GM23248 (cell line): Measurements from ENCODE around the gene TMEM252. TPM values are rescaled to one million over a fixed set of nuclear protein-coding genes. Genes with fewer than 3 reads are reported as not detected.

ENCODE experiments used
- DNase-seq: peaks from one replicate; pipeline ENCODE4 v3.0.0-alpha.2; 2015
- H2AFZ ChIP-seq: fragments of 200-600 bp; sonication (generic); 2 replicates; pipeline ENCODE4 v1.6.1; 2016; ENCODE audit warnings: antibody characterized with exemption
- H3F3A ChIP-seq: fragments of 200-600 bp; sonication (generic); 2 replicates; pipeline ENCODE4 v1.6.1; 2016; ENCODE audit warnings: mild to moderate bottlenecking, antibody characterized with exemption, mixed run types; ENCODE audit not compliant: insufficient read depth
- H3K27ac ChIP-seq: fragments of 200-600 bp; sonication (generic); 2 replicates; pipeline ENCODE4 v1.5.1; 2016; ENCODE audit warnings: mild to moderate bottlenecking
- H3K27me3 ChIP-seq: fragments of 200-600 bp; sonication (generic); replicated peaks from 2 replicates; pipeline ENCODE4 v1.6.1; 2016; ENCODE audit warnings: mild to moderate bottlenecking; ENCODE audit not compliant: insufficient read depth
- H3K36me3 ChIP-seq: fragments of 200-600 bp; sonication (generic); 2 replicates; pipeline ENCODE4 v1.6.1; 2016; ENCODE audit warnings: low read depth, mild to moderate bottlenecking
- H3K4me1 ChIP-seq: fragments of 200-600 bp; sonication (generic); 2 replicates; pipeline ENCODE4 v1.6.1; 2016; ENCODE audit warnings: mild to moderate bottlenecking; ENCODE audit not compliant: insufficient read depth
- H3K4me2 ChIP-seq: fragments of 200-600 bp; sonication (generic); one replicate; pipeline ENCODE4 v1.6.1; 2016; ENCODE audit warnings: mild to moderate bottlenecking; ENCODE audit not compliant: unreplicated experiment
- H3K4me3 ChIP-seq: fragments of 200-600 bp; sonication (generic); 2 replicates; pipeline ENCODE4 v1.5.1; 2016; ENCODE audit warnings: mild to moderate bottlenecking
- H3K79me2 ChIP-seq: fragments of 200-600 bp; sonication (generic); 2 replicates; pipeline ENCODE4 v1.6.1; 2016; ENCODE audit warnings: mild to moderate bottlenecking; ENCODE audit not compliant: insufficient read depth
- H3K9ac ChIP-seq: fragments of 200-600 bp; sonication (generic); 2 replicates; pipeline ENCODE4 v1.6.1; 2016; ENCODE audit warnings: mild to moderate bottlenecking
- H3K9me2 ChIP-seq: fragments of 200-600 bp; sonication (generic); 2 replicates; pipeline ENCODE4 v1.6.1; 2016; ENCODE audit warnings: mixed run types, mild to moderate bottlenecking, moderate library complexity; ENCODE audit not compliant: insufficient read depth
- H3K9me3 ChIP-seq: fragments of 200-600 bp; sonication (generic); one replicate; pipeline ENCODE4 v1.6.1; 2017; ENCODE audit warnings: low read depth
- H4K20me1 ChIP-seq: fragments of 200-600 bp; sonication (generic); 2 replicates; pipeline ENCODE4 v1.6.0; 2016; ENCODE audit not compliant: insufficient read depth
- EZH2 ChIP-seq: fragments of 200-600 bp; sonication (generic); IDR thresholded peaks from 2 replicates; pipeline ENCODE4 v1.6.1; 2018; ENCODE audit warnings: antibody characterized with exemption, mild to moderate bottlenecking; ENCODE audit not compliant: insufficient read depth, poor library complexity, severe bottlenecking
- EZH2phosphoT487 ChIP-seq: fragments of 200-600 bp; sonication (generic); IDR thresholded peaks from 2 replicates; pipeline ENCODE4 v1.6.1; 2018; ENCODE audit warnings: antibody characterized with exemption, moderate library complexity, mild to moderate bottlenecking, low read depth; ENCODE audit not compliant: insufficient read depth
- WGBS, 2 experiments: methylation state at CpG; one replicate each; pipeline ENCODE4 v1.1.6; 2015 to 2017; ENCODE audit warnings: low lambda C conversion rate in 2 of 2, low coverage in 1 of 2; ENCODE audit errors: missing lambda C conversion rate in 2 of 2; 5-methylcytosine and 5-hydroxymethylcytosine counted together
- in situ Hi-C: fragments of 300-500 bp; cut with MboI; formaldehyde crosslinking; loops from 2 replicates; pipeline ENCODE4 v1.15.0; 2020
- polyA plus RNA-seq: library from polyadenylated mRNA; unstranded; fragments of >200 nt; fragmentation: Nextera tagmentation; extraction: Ambion mirVana; gene quantifications from 2 replicates; pipeline ENCODE4 v1.2.1, GENCODE V29; 2016
- total RNA-seq: library from RNA; depleted of rRNA; stranded (reverse); fragments of >200 nt; shearing (Covaris generic); gene quantifications from 2 replicates; pipeline ENCODE4 v1.2.3, GENCODE V29; 2014

Gene TMEM252
- total and polyA plus RNA-seq, 2 experiments from 2014 or later, result not detected

GRCh38 chr9:68500457-68501381 is 40.0 kb downstream of the TMEM252 start:
- in situ Hi-C loops, result loop anchor here (25.0 kb wide), 1 partner anchor 138 kb away; the partner anchor contains the start of gene PGM5
- H3K36me3 ChIP-seq, result no peaks in the 10 kb centered on the region
- H4K20me1 ChIP-seq, result no peaks in the 10 kb centered on the region
- 52 to 54% methylated on average over 9 of the region's 9 CpGs for WGBS, 2 experiments
- H3K9ac ChIP-seq, result no peak overlapping the region
- DNase-seq, result peak; percentile 19
- no peak overlapping the region for H3K4me3 ChIP-seq
- H3K27me3 ChIP-seq, result no peaks in the 10 kb centered on the region
- no peak overlapping the region for H2AFZ ChIP-seq
- no peaks in the 10 kb centered on the region for H3K9me3 ChIP-seq
- no peak for TF ChIP-seq EZH2
- TF ChIP-seq EZH2phosphoT487, result no peak
- H3K79me2 ChIP-seq, result no peaks in the 10 kb centered on the region
- no peak overlapping the region for H3K4me2 ChIP-seq
- H3K9me2 ChIP-seq, result no peaks in the 10 kb centered on the region
- no peak overlapping the region for H3K27ac ChIP-seq
- H3K4me1 ChIP-seq, result no peaks in the 10 kb centered on the region
- H3F3A ChIP-seq, result no peaks in the 10 kb centered on the region

GRCh38 chr9:68498816-68499215 is 41.9 kb downstream of the TMEM252 start:
- H3K79me2 ChIP-seq, result no peaks in the 10 kb centered on the region
- H3K27me3 ChIP-seq, result no peaks in the 10 kb centered on the region
- no peak overlapping the region for H3K4me3 ChIP-seq
- H2AFZ ChIP-seq, result no peak overlapping the region
- in situ Hi-C loops, result no loop called here
- no peaks in the 10 kb centered on the region for H4K20me1 ChIP-seq
- H3K9me2 ChIP-seq, result no peaks in the 10 kb centered on the region
- H3K27ac ChIP-seq, result no peak overlapping the region
- no peak overlapping the region for H3K4me2 ChIP-seq
- no peak for DNase-seq
- H3K9ac ChIP-seq, result no peak overlapping the region
- TF ChIP-seq EZH2phosphoT487 (no peak), EZH2 (no peak)
- no peaks in the 10 kb centered on the region for H3K36me3 ChIP-seq
- H3F3A ChIP-seq, result no peaks in the 10 kb centered on the region
- H3K4me1 ChIP-seq, result no peaks in the 10 kb centered on the region
- no peaks in the 10 kb centered on the region for H3K9me3 ChIP-seq
- WGBS, 2 experiments, result 61 to 78% methylated on average over 2 of the region's 2 CpGs

GRCh38 chr9:68497629-68498028 is 43.1 kb downstream of the TMEM252 start:
- no peaks in the 10 kb centered on the region for H3K79me2 ChIP-seq

GRCh38 chr9:68496356-68496755 is 44.3 kb downstream of the TMEM252 start:
- no peak overlapping the region for H3K4me3 ChIP-seq
- TF ChIP-seq EZH2phosphoT487, result no peak
- no peak for TF ChIP-seq EZH2
- no peak overlapping the region for H3K27ac ChIP-seq
- no peaks in the 10 kb centered on the region for H3K9me3 ChIP-seq
- H3K36me3 ChIP-seq, result no peaks in the 10 kb centered on the region
- no peak overlapping the region for H2AFZ ChIP-seq
- H3K9me2 ChIP-seq, result no peaks in the 10 kb centered on the region
- H3K27me3 ChIP-seq, result no peaks in the 10 kb centered on the region
- H3K4me2 ChIP-seq, result no peak overlapping the region
- no peaks in the 10 kb centered on the region for H3F3A ChIP-seq
- H3K9ac ChIP-seq, result no peak overlapping the region
- in situ Hi-C loops, result no loop called here
- H4K20me1 ChIP-seq, result no peaks in the 10 kb centered on the region
- H3K4me1 ChIP-seq, result no peaks in the 10 kb centered on the region
- DNase-seq, result no peak
- no peaks in the 10 kb centered on the region for H3K79me2 ChIP-seq

More at GRCh38 chr9:68497629-68498028, 43.1 kb downstream of the TMEM252 start:
- H2AFZ ChIP-seq, result no peak overlapping the region
- no peaks in the 10 kb centered on the region for H3K9me3 ChIP-seq
- H4K20me1 ChIP-seq, result no peaks in the 10 kb centered on the region
- no peaks in the 10 kb centered on the region for H3K4me1 ChIP-seq
- no peaks in the 10 kb centered on the region for H3K27me3 ChIP-seq
- H3K4me2 ChIP-seq, result no peak overlapping the region
- 77 to 88% methylated on average over 1 of the region's 1 CpG for WGBS, 2 experiments
- no peaks in the 10 kb centered on the region for H3K36me3 ChIP-seq
- in situ Hi-C loops, result no loop called here
- H3K4me3 ChIP-seq, result no peak overlapping the region
- H3F3A ChIP-seq, result no peaks in the 10 kb centered on the region
- no peak overlapping the region for H3K27ac ChIP-seq
- H3K9ac ChIP-seq, result no peak overlapping the region
- no peak for DNase-seq
- no peak for TF ChIP-seq EZH2phosphoT487
- no peak for TF ChIP-seq EZH2
- no peaks in the 10 kb centered on the region for H3K9me2 ChIP-seq
